Smooth muscle cell of the coronary artery (primary cell): ENCODE data around the gene TBX1. TPM values are rescaled to one million over a fixed set of nuclear protein-coding genes. Genes with fewer than 3 reads are reported as not detected.

ENCODE experiments used
- total RNA-seq: library from RNA; depleted of rRNA; stranded (reverse); fragments of >200 nt; gene quantifications from 2 replicates; pipeline ENCODE4 v1.2.3, GENCODE V29; 2014; ENCODE audit warnings: low replicate concordance

The TBX1 gene
- total RNA-seq: not detected in 2 replicates

GRCh38 chr22:19760058-19760950, at the start of gene TBX1:
Gene TBX1, plus strand, starts transcription at chr22:19760778. Its CDS starts 66 bp downstream, at chr22:19760844.

DNA sequence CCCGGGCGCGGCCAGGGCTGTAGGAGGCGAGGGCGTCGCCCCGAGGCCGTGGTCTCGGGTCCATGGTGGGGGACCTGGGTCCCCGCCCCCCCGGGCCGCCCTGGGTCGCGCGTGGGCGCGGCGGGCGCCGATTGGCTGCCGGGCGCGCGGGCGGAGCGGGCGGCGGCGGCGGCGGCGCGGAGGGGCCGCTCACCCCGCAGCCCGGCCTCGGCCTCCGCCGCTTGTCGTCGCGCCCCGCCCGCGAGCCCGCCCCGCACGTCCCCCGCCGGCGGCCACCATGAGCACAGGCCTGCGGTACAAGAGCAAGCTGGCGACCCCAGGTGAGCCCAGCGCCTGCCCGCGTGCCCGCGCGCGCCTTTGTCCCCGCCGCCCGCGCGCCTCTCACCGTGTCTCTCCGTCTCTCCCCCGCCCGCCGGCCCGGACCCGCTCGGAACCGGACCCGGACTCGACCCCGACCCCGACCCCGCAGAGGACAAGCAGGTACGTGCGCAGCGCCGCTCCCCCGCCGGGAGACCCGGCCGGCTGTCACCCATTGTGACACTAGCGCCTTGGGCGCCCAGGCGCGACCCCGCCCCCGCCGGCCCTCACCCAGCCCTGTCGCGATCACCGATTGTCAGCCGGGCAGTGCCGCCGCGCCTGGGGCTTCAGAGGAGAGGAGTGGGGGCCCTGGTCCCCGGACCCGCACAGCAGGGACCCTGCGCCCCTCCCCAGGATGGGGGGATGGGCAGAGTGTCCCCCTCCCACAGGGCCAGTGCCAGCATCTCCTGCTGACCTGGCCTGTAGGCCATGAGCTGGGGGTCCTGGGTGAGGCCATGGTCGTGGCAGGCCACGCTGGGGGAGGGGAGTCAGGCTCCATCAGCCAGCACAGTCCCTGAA, 46.0 kb upstream of the TBX1 start, which contains the start of gene SEPTIN5:
TSS of gene SEPTIN5 (plus strand) at position 192 of the 876 bp plus-strand sequence. CDS start at position 278, 86 bp downstream.

GRCh38 chr22:19723232-19723982, 37.2 kb upstream of the TBX1 start, which contains the start of gene GP1BB:
Gene GP1BB, plus strand, starts transcription at chr22:19723539. Its CDS starts 31 bp downstream, at chr22:19723570.

Other genes with a start within 250 kb of the TBX1 start
- 0.30 and 5.4 TPM in 2 replicates for gene CLDN5, start 236.4 kb upstream of the TBX1 start, total RNA-seq
- 55.8 and 56.9 TPM in 2 replicates for gene SEPTIN5, start 46.3 kb upstream of the TBX1 start, total RNA-seq
- 5.3 TPM in 1 of 2 replicates, not detected in the other for gene GP1BB, start 37.2 kb upstream of the TBX1 start, total RNA-seq
- gene GNB1L, start 94.1 kb downstream of the TBX1 start, total RNA-seq: 3.0 and 7.3 TPM in 2 replicates
- 9.1 and 9.4 TPM in 2 replicates for gene RTL10, start 94.1 kb downstream of the TBX1 start, total RNA-seq
- 288 and 572 TPM in 2 replicates for gene COMT, start 181.0 kb downstream of the TBX1 start, total RNA-seq
- 22.0 and 28.8 TPM in 2 replicates for gene TXNRD2, start 181.0 kb downstream of the TBX1 start, total RNA-seq